Activated CD4-positive, CD25-positive, alpha-beta regulatory T cell (primary cell): Measurements from ENCODE around the gene RRBP1.
A peak's percentile ranks its signal among the peaks of the same experiment; 100 is the strongest.

Experiments
- DNase-seq, 4 experiments: peaks; one replicate each; lab custom pipeline; 2025; lab: John Stamatoyannopoulos, UW

Gene RRBP1

GRCh38 chr20:17571153-17571527, 110.9 kb downstream of the RRBP1 start:
- no peak for DNase-seq

GRCh38 chr20:17570347-17571152, 111.5 kb downstream of the RRBP1 start:
- DNase-seq, result peak in 3 of 4 experiments; percentile 19 to 31 (median 21)

GRCh38 chr20:17569616-17570346, 112.3 kb downstream of the RRBP1 start, which contains the start of gene DSTN:
DSTN (plus strand) TSS chr20:17570075; CDS start chr20:17570209, 134 bp downstream.
- DNase-seq, result peak; percentile 56 to 79 (median 66)

GRCh38 chr20:17568972-17569521, 113.0 kb downstream of the RRBP1 start:
- no peak for DNase-seq

- no peak for DNase-seq
These were observed 113.8 kb downstream of the RRBP1 start for GRCh38 chr20:17568045-17568788.

GRCh38 chr20:17566345-17566744, 115.7 kb downstream of the RRBP1 start:
- DNase-seq, result no peak

- no peak for DNase-seq
These were observed 116.7 kb downstream of the RRBP1 start for GRCh38 chr20:17565169-17565845.
